Liver (tissue), 9 donors: ENCODE results near the gene RIMBP2. TPM values are rescaled to one million over a fixed set of nuclear protein-coding genes. Genes with fewer than 3 reads are reported as not detected.
A peak's percentile ranks its signal among the peaks of the same experiment; 100 is the strongest.

ENCODE experiments used
- DNase-seq: peaks from one replicate; pipeline ENCODE4 v3.0.0-alpha.2; 2017; ENCODE audit warnings: low spot score
- H3K27ac ChIP-seq, 2 donors: one replicate each; pipeline ENCODE4 v1.7.0; 2013; ENCODE audit warnings: inconsistent platforms in 2 of 2, low read length in 2 of 2, control low read depth in 1 of 2, low read depth in 1 of 2, mild to moderate bottlenecking in 1 of 2
- H3K27me3 ChIP-seq, 4 donors: one replicate each; pipeline versions ENCODE4 v1.6.1 to v1.7.0; 2013; ENCODE audit warnings: low read length in 3 of 4, inconsistent platforms in 1 of 4, mild to moderate bottlenecking in 1 of 4, moderate library complexity in 1 of 4; ENCODE audit not compliant: control insufficient read depth in 4 of 4, insufficient read depth in 4 of 4
- H3K36me3 ChIP-seq, 4 donors: one replicate each; pipeline versions ENCODE4 v1.6.1 to v1.7.0; 2013; ENCODE audit warnings: low read length in 3 of 4, mild to moderate bottlenecking in 3 of 4, low read depth in 1 of 4, moderate library complexity in 1 of 4; ENCODE audit not compliant: control insufficient read depth in 4 of 4, insufficient read depth in 3 of 4
- H3K4me1 ChIP-seq, 4 donors: one replicate each; pipeline versions ENCODE4 v1.6.1 to v1.7.0; 2013; ENCODE audit warnings: low read length in 3 of 4, mild to moderate bottlenecking in 3 of 4, moderate library complexity in 1 of 4; ENCODE audit not compliant: control insufficient read depth in 4 of 4, insufficient read depth in 4 of 4
- H3K4me3 ChIP-seq, 3 donors: one replicate each; pipeline versions ENCODE4 v1.6.1 to v1.7.0; 2013; ENCODE audit warnings: low read length in 3 of 3, control low read depth in 1 of 3, low read depth in 1 of 3, mild to moderate bottlenecking in 1 of 3
- H3K9ac ChIP-seq, 2 donors: one replicate each; pipeline ENCODE4 v1.7.0; 2013; ENCODE audit warnings: low read length in 2 of 2, mild to moderate bottlenecking in 2 of 2, moderate library complexity in 2 of 2, control low read depth in 1 of 2, low read depth in 1 of 2
- H3K9me3 ChIP-seq, 4 donors: one replicate each; pipeline versions ENCODE4 v1.6.1 to v1.7.0; 2013; ENCODE audit warnings: low read length in 3 of 4; ENCODE audit not compliant: control insufficient read depth in 4 of 4
- CTCF ChIP-seq: fragments of 150-350 bp; IDR thresholded peaks from 2 replicates; pipeline ENCODE4 v1.5.1; 2017; ENCODE audit warnings: improper control_type of control experiment, low read depth, low read length; ENCODE audit not compliant: missing input control
- FOXA2 ChIP-seq: IDR thresholded peaks from 2 replicates; pipeline ENCODE4 v1.6.1; 2016; ENCODE audit warnings: antibody characterized with exemption
- HNF4A ChIP-seq, 2 donors: conservative IDR thresholded peaks; 2 replicates each; pipeline ENCODE4 v1.6.1; 2016; ENCODE audit warnings: antibody characterized with exemption in 2 of 2, mild to moderate bottlenecking in 2 of 2
- JUND ChIP-seq, 2 donors: IDR thresholded peaks; 2 replicates each; pipeline ENCODE4 v1.6.1; 2016; ENCODE audit warnings: antibody characterized with exemption in 2 of 2
- MAX ChIP-seq: IDR thresholded peaks from 2 replicates; pipeline ENCODE4 v1.6.1; 2016; ENCODE audit warnings: antibody characterized with exemption
- NR2F2 ChIP-seq: IDR thresholded peaks from 2 replicates; pipeline ENCODE4 v1.6.1; 2016; ENCODE audit warnings: antibody characterized with exemption
- RAD21 ChIP-seq, 2 donors: IDR thresholded peaks; 2 replicates each; pipeline ENCODE4 v1.6.1; 2016; ENCODE audit warnings: antibody characterized with exemption in 2 of 2, mild to moderate bottlenecking in 2 of 2
- REST ChIP-seq: IDR thresholded peaks from 2 replicates; pipeline ENCODE4 v1.6.1; 2016; ENCODE audit warnings: antibody characterized with exemption, mild to moderate bottlenecking
- RXRA ChIP-seq, 2 donors: IDR thresholded peaks; 2 replicates each; pipeline ENCODE4 v1.6.1; 2017 to 2018; ENCODE audit warnings: antibody characterized with exemption in 2 of 2, mild to moderate bottlenecking in 1 of 2
- SP1 ChIP-seq: IDR thresholded peaks from 2 replicates; pipeline ENCODE4 v1.6.1; 2018; ENCODE audit warnings: antibody characterized with exemption, mild to moderate bottlenecking
- ZBTB33 ChIP-seq: IDR thresholded peaks from 2 replicates; pipeline ENCODE4 v1.6.1; 2016; ENCODE audit warnings: antibody characterized with exemption
- WGBS: extraction: QIAGEN DNeasy Blood & Tissue Kit; methylation state at CpG from one replicate; pipeline ENCODE4 v1.1.7; 2013; 5-methylcytosine and 5-hydroxymethylcytosine counted together
- polyA plus RNA-seq, 2 donors: library from polyadenylated mRNA; stranded (reverse) in 1 of 2; unstranded in 1 of 2; fragments of 200-250 nt in 1 of 2; fragments of >200 nt in 1 of 2; fragmentation: Nextera tagmentation in 1 of 2; extraction: Ambion mirVana in 1 of 2; gene quantifications; one replicate each; pipeline versions ENCODE4 v1.2.1 to v1.2.3, GENCODE V29; 2013 to 2015
- total RNA-seq, 2 donors: library from RNA; depleted of rRNA; stranded (reverse); fragments of >200 nt; gene quantifications; one replicate each; pipeline ENCODE4 v1.2.3, GENCODE V29; 2014
- donor health status: healthy.
- donor health status: healthy.
- donor health status: healthy.
- donor health status: healthy.
- donor health status: healthy.

The RIMBP2 gene
- total and polyA plus RNA-seq, 4 donors = 0.01 to 0.17 (median 0.09) TPM; not detected in 1

GRCh38 chr12:130350715-130351114 is 365.4 kb downstream of the RIMBP2 start:
- no peak for DNase-seq
- 72% methylated on average over 2 of the region's 2 CpGs for WGBS
- Histone ChIP-seq H3K9ac (no peak overlapping the region), H3K4me1 (peaks cover 0 to 10% (median 7%) of the 10 kb centered on the region in 4 donors), H3K36me3 (no peaks in the 10 kb centered on the region), H3K27me3 (peaks cover 0 to 3% (median 0%) of the 10 kb centered on the region in 4 donors), H3K27ac (no peak overlapping the region), H3K4me3 (no peak overlapping the region), H3K9me3 (no peaks in the 10 kb centered on the region)
- TF ChIP-seq RXRA (IDR thresholded peaks at IDR 0.05) (peak in 1 of 2 donors; percentile 38), REST (peak; percentile 79), CTCF (no peak), NR2F2 (peak; percentile 80)

- 40% methylated on average over 7 of the region's 7 CpGs for WGBS
- Histone ChIP-seq H3K9me3 (no peaks in the 10 kb centered on the region), H3K27ac (no peak overlapping the region), H3K4me1 (peaks cover 0 to 28% (median 19%) of the 10 kb centered on the region in 4 donors), H3K4me3 (no peak overlapping the region), H3K36me3 (no peaks in the 10 kb centered on the region), H3K9ac (no peak overlapping the region), H3K27me3 (peaks cover 0 to 1% (median 0%) of the 10 kb centered on the region in 4 donors)
- DNase-seq = no peak
- TF ChIP-seq MAX (no peak), RAD21 (IDR thresholded peaks at IDR 0.05) (peak in 1 of 2 donors; percentile 20), ZBTB33 (no peak), FOXA2 (peak; percentile 15), RXRA (IDR thresholded peaks at IDR 0.05) (peak; percentile 13 to 21), JUND (IDR thresholded peaks at IDR 0.05) (no peak), SP1 (peak; percentile 38), HNF4A (conservative IDR thresholded peaks at IDR 0.05) (peak; percentile 53 to 59)
Observed at GRCh38 chr12:130347588-130347987, 368.5 kb downstream of the RIMBP2 start.

Other genes with a start within 250 kb of the RIMBP2 start
- 10 to 100 TPM; 11.6 to 13.8 TPM for gene STX2, start 123.0 kb upstream of the RIMBP2 start, total RNA-seq
- 1 to 10 TPM; 4.7 to 6.2 TPM for gene STX2, start 123.0 kb upstream of the RIMBP2 start, polyA plus RNA-seq
- 100 to 1,000 TPM; 102 to 281 TPM for gene RAN, start 155.8 kb upstream of the RIMBP2 start, total RNA-seq
- gene RAN, start 155.8 kb upstream of the RIMBP2 start, polyA plus RNA-seq = 100 to 1,000 TPM; 176 to 197 TPM
- 1 to 10 TPM; 5.8 to 7.1 TPM for gene ADGRD1, start 237.6 kb upstream of the RIMBP2 start, total RNA-seq
- gene ADGRD1, start 237.6 kb upstream of the RIMBP2 start, polyA plus RNA-seq = 1 to 10 TPM; 2.7 to 3.4 TPM